B cell (primary cell): ENCODE measurements around the gene CWF19L2. TPM values are rescaled to one million over a fixed set of nuclear protein-coding genes. Genes with fewer than 3 reads are reported as not detected.

Experiments used
- ATAC-seq: fragments of 200-7000 bp; cut with Tn5 transposase; one replicate; pipeline ENCODE4 v1.10.0; 2021; ENCODE audit warnings: low read depth, mild to moderate bottlenecking, moderate number of reproducible peaks, moderate library complexity
- CTCF ChIA-PET: fragments of 350-600 bp; sonication (Branson Sonifier 250); formaldehyde crosslinking; loops from one replicate; lab custom pipeline; 2021; ENCODE audit warnings: antibody characterized with exemption, inconsistent platforms; lab: Charles Lee
- POLR2A ChIA-PET: fragments of 350-600 bp; sonication (Branson Sonifier 250); formaldehyde crosslinking; loops from one replicate; lab custom pipeline; 2021; ENCODE audit warnings: antibody characterized with exemption; lab: Charles Lee
- DNase-seq: peaks from one replicate; pipeline ENCODE4 v3.0.0; 2013
- H2AFZ ChIP-seq: 2 replicates; pipeline ENCODE4 v1.6.1; 2012; ENCODE audit warnings: mild to moderate bottlenecking, low read depth, low read length; ENCODE audit not compliant: insufficient read depth, poor library complexity, severe bottlenecking
- H3K27ac ChIP-seq, 2 donors: 1 replicate in 1 of 2; 2 replicates in 1 of 2; pipeline ENCODE4 v1.5.1; 2012 to 2013; ENCODE audit warnings: low read length in 2 of 2, mild to moderate bottlenecking in 2 of 2, moderate library complexity in 1 of 2
- H3K27me3 ChIP-seq, 4 experiments: fragments of 200-600 bp in 1 of 4; sonication (generic) in 1 of 4; replicated peaks in 1 of 4; 1 replicate in 2 of 4; 2 replicates in 2 of 4; pipeline versions ENCODE4 v1.6.1 to v1.7.0; 2013 to 2016; ENCODE audit warnings: low read length in 3 of 4, mild to moderate bottlenecking in 2 of 4, mixed read lengths in 1 of 4, moderate library complexity in 1 of 4; ENCODE audit not compliant: insufficient read depth in 4 of 4, control insufficient read depth in 3 of 4; ENCODE audit errors: control extremely low read depth in 1 of 4
- H3K36me3 ChIP-seq, 2 experiments: replicated peaks in 1 of 2; 1 replicate in 1 of 2; 2 replicates in 1 of 2; pipeline versions ENCODE4 v1.6.1 to v1.7.1; 2013; ENCODE audit warnings: low read length in 1 of 2; ENCODE audit not compliant: insufficient read depth in 2 of 2, control insufficient read depth in 1 of 2; ENCODE audit errors: control extremely low read depth in 1 of 2, extremely low read depth in 1 of 2
- H3K4me1 ChIP-seq, 2 donors: fragments of 200-600 bp in 1 of 2; sonication (generic) in 1 of 2; 1 replicate in 1 of 2; 2 replicates in 1 of 2; pipeline versions ENCODE4 v1.5.1 to v1.6.1; 2013 to 2017; ENCODE audit warnings: low read length in 2 of 2; ENCODE audit not compliant: control insufficient read depth in 2 of 2, insufficient read depth in 2 of 2
- H3K4me2 ChIP-seq: replicated peaks from 2 replicates; pipeline ENCODE3; 2012; ENCODE audit warnings: mild to moderate bottlenecking, low read depth, low read length; ENCODE audit not compliant: poor library complexity, severe bottlenecking
- H3K4me3 ChIP-seq, 5 experiments: fragments of 200-600 bp in 1 of 5; sonication (generic) in 1 of 5; 1 replicate in 3 of 5; 2 replicates in 2 of 5; pipeline versions ENCODE4 v1.5.1 to v1.7.0; 2011 to 2016; ENCODE audit warnings: low read length in 4 of 5, mild to moderate bottlenecking in 4 of 5, low read depth in 2 of 5, control low read depth in 1 of 5, moderate library complexity in 1 of 5; ENCODE audit not compliant: insufficient read depth in 1 of 5; ENCODE audit errors: control extremely low read depth in 1 of 5, extremely low read depth in 1 of 5
- H3K79me2 ChIP-seq: fragments of 200-600 bp; sonication (generic); one replicate; pipeline ENCODE4 v1.6.0; 2016; ENCODE audit warnings: low read length; ENCODE audit not compliant: control insufficient read depth, insufficient read depth
- H3K9ac ChIP-seq: fragments of 200-600 bp; sonication (generic); 2 replicates; pipeline ENCODE4 v1.6.1; 2017; ENCODE audit warnings: mild to moderate bottlenecking, low read length, moderate library complexity
- H3K9me3 ChIP-seq, 3 donors: one replicate each; pipeline versions ENCODE4 v1.6.1 to v1.7.1; 2013; ENCODE audit warnings: low read length in 2 of 3; ENCODE audit not compliant: control insufficient read depth in 2 of 3, insufficient read depth in 1 of 3; ENCODE audit errors: control extremely low read depth in 1 of 3
- H4K20me1 ChIP-seq: 2 replicates; pipeline ENCODE4 v1.6.0; 2012; ENCODE audit warnings: mild to moderate bottlenecking, low read length; ENCODE audit not compliant: insufficient read depth, control insufficient read depth, poor library complexity, severe bottlenecking
- H3K27ac Mint-ChIP-seq: one replicate; pipeline ENCODE4 v1.8.0; 2021; ENCODE audit warnings: mixed read lengths
- H3K27me3 Mint-ChIP-seq: one replicate; pipeline ENCODE4 v1.8.0; 2021; ENCODE audit warnings: mixed read lengths
- H3K4me1 Mint-ChIP-seq: one replicate; pipeline ENCODE4 v1.8.0; 2021; ENCODE audit warnings: mixed read lengths
- H3K4me3 Mint-ChIP-seq: one replicate; pipeline ENCODE4 v1.8.0; 2021; ENCODE audit warnings: mixed read lengths
- H3K9me3 Mint-ChIP-seq: one replicate; pipeline ENCODE4 v1.8.0; 2022; ENCODE audit warnings: mixed read lengths; ENCODE audit not compliant: insufficient read depth
- EZH2 ChIP-seq: IDR thresholded peaks from 2 replicates; pipeline ENCODE4 v1.6.1; 2012; ENCODE audit warnings: borderline replicate concordance, low read depth, mild to moderate bottlenecking, moderate library complexity, low read length; ENCODE audit not compliant: insufficient read depth, poor library complexity, severe bottlenecking
- WGBS: methylation state at CpG from one replicate; pipeline ENCODE4 v1.1.5; 2013; ENCODE audit warnings: missing lambda C conversion rate; ENCODE audit not compliant: insufficient coverage; 5-methylcytosine and 5-hydroxymethylcytosine counted together
- intact Hi-C: fragments of 100-400 bp; cut with micrococcal nuclease; formaldehyde crosslinking; loops from one replicate; pipeline ENCODE4 v1.10.0; 2022
- polyA plus RNA-seq: library from polyadenylated mRNA; depleted of rRNA; stranded (reverse); fragments of >200 nt; gene quantifications from 2 replicates; pipeline ENCODE4 v1.2.3, GENCODE V29; 2012
- total RNA-seq, 2 donors: library from RNA; stranded (reverse); fragments of 120-200 nt in 1 of 2; gene quantifications; 1 replicate in 1 of 2; 2 replicates in 1 of 2; pipeline versions ENCODE4 v1.2.3 to v1.2.4, GENCODE V29; 2013 to 2022
- TF ChIP-seq, protein P1 (sequence below): fragments of 200-600 bp; IDR thresholded peaks from one replicate; pipeline ENCODE4 v1.8.0; 2022; ENCODE audit warnings: antibody characterized with exemption, mild to moderate bottlenecking

Gene CWF19L2
- total and polyA plus RNA-seq, 2 donors (not counting 1 experiment from before 2014, with no cell fraction given) = 2.4 to 44.3 TPM

DNA sequence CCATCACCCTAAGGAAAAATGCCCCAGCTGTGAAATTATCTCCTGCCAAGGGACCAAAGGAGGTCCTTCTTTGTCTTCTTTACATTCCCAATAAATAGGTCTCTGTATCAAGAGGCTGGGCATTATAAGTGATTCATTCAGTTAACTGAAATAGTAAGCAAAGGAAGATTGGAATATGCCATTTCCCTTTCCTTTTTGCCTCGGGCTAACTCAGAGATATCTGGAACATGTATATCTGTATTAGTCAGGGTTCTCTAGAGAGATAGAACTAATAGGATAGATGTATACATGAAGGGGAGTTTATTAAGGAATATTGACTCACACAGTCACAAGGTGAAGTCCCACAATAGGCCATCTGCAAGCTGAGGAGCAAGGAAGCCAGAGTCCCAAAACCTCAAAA, 15.3 kb upstream of the CWF19L2 start:
- no peak overlapping the region for H3K4me3 ChIP-seq
- intact Hi-C loops = no loop called here
- ATAC-seq (no peak), DNase-seq (no peak)
- Mint-ChIP-seq H3K4me1 (no peaks in the 10 kb centered on the region), H3K27me3 (peaks cover 76% of the 10 kb centered on the region), H3K9me3 (no peaks in the 10 kb centered on the region), H3K4me3 (no peak overlapping the region), H3K27ac (no peak overlapping the region)
- TF ChIP-seq EZH2 = no peak
- TF ChIP-seq, protein P1, sequence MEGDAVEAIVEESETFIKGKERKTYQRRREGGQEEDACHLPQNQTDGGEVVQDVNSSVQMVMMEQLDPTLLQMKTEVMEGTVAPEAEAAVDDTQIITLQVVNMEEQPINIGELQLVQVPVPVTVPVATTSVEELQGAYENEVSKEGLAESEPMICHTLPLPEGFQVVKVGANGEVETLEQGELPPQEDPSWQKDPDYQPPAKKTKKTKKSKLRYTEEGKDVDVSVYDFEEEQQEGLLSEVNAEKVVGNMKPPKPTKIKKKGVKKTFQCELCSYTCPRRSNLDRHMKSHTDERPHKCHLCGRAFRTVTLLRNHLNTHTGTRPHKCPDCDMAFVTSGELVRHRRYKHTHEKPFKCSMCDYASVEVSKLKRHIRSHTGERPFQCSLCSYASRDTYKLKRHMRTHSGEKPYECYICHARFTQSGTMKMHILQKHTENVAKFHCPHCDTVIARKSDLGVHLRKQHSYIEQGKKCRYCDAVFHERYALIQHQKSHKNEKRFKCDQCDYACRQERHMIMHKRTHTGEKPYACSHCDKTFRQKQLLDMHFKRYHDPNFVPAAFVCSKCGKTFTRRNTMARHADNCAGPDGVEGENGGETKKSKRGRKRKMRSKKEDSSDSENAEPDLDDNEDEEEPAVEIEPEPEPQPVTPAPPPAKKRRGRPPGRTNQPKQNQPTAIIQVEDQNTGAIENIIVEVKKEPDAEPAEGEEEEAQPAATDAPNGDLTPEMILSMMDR = no peak
- no CpG with 5 or more reads among the region's 1 CpG for WGBS
- no peaks in the 10 kb centered on the region for H3K79me2 ChIP-seq
- peaks cover 0 to 26% (median 7%) of the 10 kb centered on the region in 4 experiments for H3K27me3 ChIP-seq
- H4K20me1 ChIP-seq = no peaks in the 10 kb centered on the region
- H3K4me2 ChIP-seq = no peak overlapping the region
- H2AFZ ChIP-seq = no peak overlapping the region
- H3K9ac ChIP-seq = no peak overlapping the region
- no peaks in the 10 kb centered on the region for H3K9me3 ChIP-seq
- no peaks in the 10 kb centered on the region for H3K36me3 ChIP-seq
- no peaks in the 10 kb centered on the region for H3K4me1 ChIP-seq
- H3K27ac ChIP-seq = no peak overlapping the region
- ChIA-PET POLR2A (no interaction called here), CTCF (no interaction called here)

DNA sequence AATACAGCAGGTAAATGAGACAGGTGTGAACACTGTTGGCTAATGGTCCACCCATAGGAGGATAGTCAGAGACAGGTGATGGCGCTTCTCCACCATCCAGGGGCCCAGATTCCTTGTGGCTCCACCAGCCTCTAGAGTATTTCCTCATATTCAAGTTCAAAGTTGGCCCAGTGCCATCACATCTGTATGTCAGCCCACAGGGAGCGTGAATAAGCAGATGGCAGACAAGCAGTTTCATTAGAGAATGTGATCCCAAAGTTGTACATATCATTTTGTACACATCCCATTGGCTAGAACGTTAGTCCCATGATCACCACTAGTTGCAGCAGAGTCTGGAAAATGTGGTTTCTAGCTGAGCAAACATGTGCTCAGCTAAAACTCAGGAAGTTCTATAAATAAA, 11.0 kb upstream of the CWF19L2 start:
- H3K27ac ChIP-seq = no peak overlapping the region
- ATAC-seq (no peak), DNase-seq (no peak)
- peaks cover 0 to 1% (median 0%) of the 10 kb centered on the region in 3 donors for H3K9me3 ChIP-seq
- Mint-ChIP-seq H3K27me3 (peaks cover 63% of the 10 kb centered on the region), H3K4me3 (no peak overlapping the region), H3K4me1 (no peaks in the 10 kb centered on the region), H3K9me3 (peaks cover 6% of the 10 kb centered on the region), H3K27ac (no peak overlapping the region)
- H3K9ac ChIP-seq = no peak overlapping the region
- no peak overlapping the region for H3K4me2 ChIP-seq
- H4K20me1 ChIP-seq = no peaks in the 10 kb centered on the region
- H3K27me3 ChIP-seq = peaks cover 0 to 23% (median 6%) of the 10 kb centered on the region in 4 experiments
- no peaks in the 10 kb centered on the region for H3K4me1 ChIP-seq
- no peaks in the 10 kb centered on the region for H3K79me2 ChIP-seq
- no peak overlapping the region for H3K4me3 ChIP-seq
- intact Hi-C loops = no loop called here
- 44% methylated on average over 2 of the region's 3 CpGs for WGBS
- TF ChIP-seq, protein P1 = no peak
- TF ChIP-seq EZH2 = no peak
- no peaks in the 10 kb centered on the region for H3K36me3 ChIP-seq
- no peak overlapping the region for H2AFZ ChIP-seq
- ChIA-PET CTCF (no interaction called here), POLR2A (no interaction called here)
